H7 (cell line): ENCODE results near the gene MS4A4A. TPM values are rescaled to one million over a fixed set of nuclear protein-coding genes. Genes with fewer than 3 reads are reported as not detected.
"Not testable (repeated sequence)": the region's sequence is repeated elsewhere in the genome, so short reads cannot be mapped to it uniquely, and the experiment has no call there.

Experiments used
- DNase-seq: peaks from one replicate; pipeline ENCODE4 v3.0.0; 2012
- H3K27me3 ChIP-seq: 2 replicates; pipeline ENCODE4 v1.6.0; 2011; ENCODE audit warnings: mild to moderate bottlenecking, low read length; ENCODE audit not compliant: control insufficient read depth, insufficient read depth
- H3K36me3 ChIP-seq: replicated peaks from 2 replicates; pipeline ENCODE4 v1.5.1; 2011; ENCODE audit warnings: low read length; ENCODE audit not compliant: control insufficient read depth, insufficient read depth
- H3K4me3 ChIP-seq: 2 replicates; pipeline ENCODE4 v1.5.1; 2011; ENCODE audit warnings: low read depth, mild to moderate bottlenecking, control low read depth, low read length, moderate library complexity; ENCODE audit not compliant: insufficient read depth
- total RNA-seq: library from RNA; depleted of rRNA; stranded (reverse); fragments of >200 nt; shearing (Covaris generic); gene quantifications from 2 replicates; pipeline ENCODE4 v1.2.3, GENCODE V29; 2014

Gene MS4A4A
- total RNA-seq, 1 experiment from 2014 or later: not detected

DNA sequence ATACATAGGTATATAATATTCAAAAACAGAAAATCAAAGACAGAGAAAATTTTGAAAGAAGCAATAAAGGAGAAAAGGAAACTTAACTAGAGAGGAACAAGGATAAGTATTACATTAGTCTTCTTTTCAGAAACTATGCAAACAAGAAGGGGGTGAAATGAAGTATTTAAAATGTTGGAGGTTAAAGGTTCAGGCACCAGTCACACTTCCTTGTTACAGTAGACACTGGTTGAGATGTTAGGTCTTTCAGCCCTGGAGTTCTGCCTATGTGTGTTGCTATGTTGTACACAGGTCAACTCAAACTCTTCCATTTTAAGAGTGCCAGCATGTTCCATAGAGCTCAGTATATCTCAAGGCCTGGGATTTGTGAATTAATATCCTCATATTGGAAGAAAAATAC is 6.0 kb upstream of the MS4A4A start:
- Histone ChIP-seq H3K27me3 (no peaks in the 10 kb centered on the region), H3K4me3 (no peak overlapping the region), H3K36me3 (no peaks in the 10 kb centered on the region)
- no peak for DNase-seq

DNA sequence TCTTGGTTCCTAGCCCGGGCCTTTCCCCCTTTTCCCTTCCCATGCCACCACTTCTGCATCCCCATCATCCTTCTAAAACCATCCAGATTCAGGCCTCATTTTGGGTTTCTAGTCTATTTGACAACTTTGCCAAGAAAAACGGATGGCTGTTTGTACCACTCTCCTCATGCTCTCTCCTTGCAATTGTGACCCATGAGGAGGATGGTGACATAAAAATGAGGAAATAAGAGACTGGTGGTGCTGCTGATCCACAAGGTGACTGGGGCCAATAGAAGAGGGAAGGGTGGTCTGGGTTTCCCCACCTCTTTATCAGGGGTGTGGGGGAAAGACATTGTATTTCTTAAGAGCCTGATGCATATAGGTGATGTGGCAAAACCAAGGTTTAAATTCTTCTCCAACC is 1.0 kb downstream of the MS4A4A start:
- Histone ChIP-seq H3K4me3 (no peak overlapping the region), H3K36me3 (no peaks in the 10 kb centered on the region), H3K27me3 (no peaks in the 10 kb centered on the region)
- no peak for DNase-seq

GRCh38 chr11:60282286-60282685 is 1.8 kb downstream of the MS4A4A start:
- DNase-seq: no peak
- no peak overlapping the region for H3K4me3 ChIP-seq
- H3K27me3 ChIP-seq: no peaks in the 10 kb centered on the region
- H3K36me3 ChIP-seq: no peaks in the 10 kb centered on the region

DNA sequence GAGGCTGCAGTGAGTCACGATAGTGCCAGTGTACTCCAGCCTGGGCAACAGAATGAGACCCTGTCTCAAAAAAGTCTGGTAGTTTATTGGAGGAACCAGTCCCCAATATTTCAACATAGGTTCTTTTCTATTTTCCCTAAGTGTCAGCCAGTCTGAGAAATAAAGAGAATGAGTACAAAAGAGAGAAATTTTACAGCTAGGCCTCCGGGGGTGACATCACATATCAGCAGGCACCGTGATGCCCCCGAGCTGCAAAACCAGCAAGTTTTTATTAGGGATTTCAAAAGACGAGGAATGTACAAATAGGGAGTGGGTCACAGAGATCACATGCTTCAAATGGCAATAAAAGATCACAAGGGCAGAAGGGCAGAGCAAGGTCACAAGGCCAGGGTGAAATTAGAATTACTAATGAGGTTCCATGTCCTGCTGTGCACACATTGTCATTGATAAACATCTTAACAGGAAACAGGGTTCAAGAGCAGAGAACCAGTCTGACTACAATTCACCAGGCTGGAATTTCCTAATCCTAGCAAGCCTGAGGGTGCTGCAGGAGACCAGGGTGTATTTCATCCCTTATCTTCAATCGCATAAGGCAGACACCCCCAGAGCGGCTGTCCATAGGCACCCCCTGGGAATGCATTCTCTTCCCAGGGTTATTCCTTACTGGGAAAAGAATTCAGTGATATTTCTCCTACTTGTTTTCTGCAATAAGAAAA is 5.1 kb downstream of the MS4A4A start:
- not testable (repeated sequence) for H3K4me3 ChIP-seq, H3K36me3 ChIP-seq, H3K27me3 ChIP-seq, DNase-seq

DNA sequence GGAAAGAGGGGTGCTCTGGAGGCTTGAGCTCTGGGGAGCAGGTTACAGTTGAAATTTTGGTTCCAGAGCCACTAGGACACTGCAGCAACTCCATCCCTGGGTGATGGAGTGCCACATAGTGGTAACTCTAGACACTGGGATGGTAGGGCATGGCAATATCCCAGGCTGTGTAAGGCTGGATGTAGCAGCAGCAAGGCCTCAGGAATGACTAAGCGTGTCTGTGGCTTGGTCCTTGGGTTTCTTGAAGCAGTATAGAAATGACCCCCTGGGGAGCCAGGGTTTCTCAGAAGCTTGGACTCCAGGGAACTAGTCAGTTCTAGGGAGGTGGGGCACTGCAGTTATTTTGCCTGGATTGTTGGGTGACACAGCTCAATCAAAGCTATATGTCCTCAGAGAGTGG is 8.1 kb downstream of the MS4A4A start:
- no peaks in the 10 kb centered on the region for H3K27me3 ChIP-seq
- no peak overlapping the region for H3K4me3 ChIP-seq
- no peaks in the 10 kb centered on the region for H3K36me3 ChIP-seq
- no peak for DNase-seq

DNA sequence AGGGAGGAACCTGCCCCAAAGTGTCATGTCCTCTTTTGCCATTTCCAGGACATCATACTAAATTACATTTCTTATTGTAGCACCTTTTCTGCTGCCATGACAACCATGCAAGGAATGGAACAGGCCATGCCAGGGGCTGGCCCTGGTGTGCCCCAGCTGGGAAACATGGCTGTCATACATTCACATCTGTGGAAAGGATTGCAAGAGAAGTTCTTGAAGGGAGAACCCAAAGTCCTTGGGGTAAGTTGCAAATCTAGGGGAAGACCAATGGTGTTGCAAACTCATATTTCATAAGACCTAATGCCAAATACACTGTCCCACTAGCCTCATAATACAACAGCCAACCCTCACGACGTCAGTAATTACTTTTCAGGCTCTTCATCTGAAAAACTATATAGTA is 11.7 kb downstream of the MS4A4A start:
- DNase-seq: no peak
- Histone ChIP-seq H3K4me3 (no peak overlapping the region), H3K27me3 (no peaks in the 10 kb centered on the region), H3K36me3 (no peaks in the 10 kb centered on the region)

DNA sequence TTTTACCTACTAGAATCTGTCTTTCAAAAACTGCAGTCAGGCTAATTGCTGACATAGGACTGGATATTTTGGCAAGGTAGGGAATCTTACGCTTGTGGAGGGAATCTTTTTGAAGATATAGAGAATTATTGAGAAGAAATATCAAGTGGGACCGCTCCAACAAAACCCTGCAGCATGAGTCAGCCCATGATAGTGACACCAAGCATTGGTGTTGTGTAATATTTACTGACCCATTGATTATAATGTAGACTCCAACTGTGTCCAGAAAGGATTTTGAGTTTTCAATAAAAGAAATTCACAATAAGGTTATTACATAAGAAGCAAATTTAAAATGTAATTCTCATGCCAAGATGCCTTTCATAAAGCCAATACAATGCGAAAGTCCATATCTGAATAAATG is 20.7 kb downstream of the MS4A4A start:
- no peak for DNase-seq
- Histone ChIP-seq H3K36me3 (no peaks in the 10 kb centered on the region), H3K4me3 (no peak overlapping the region), H3K27me3 (no peaks in the 10 kb centered on the region)

GRCh38 chr11:60301884-60302283 is 21.4 kb downstream of the MS4A4A start:
- H3K4me3 ChIP-seq, H3K27me3 ChIP-seq, DNase-seq, H3K36me3 ChIP-seq: not testable (repeated sequence)

- Histone ChIP-seq H3K27me3 (no peaks in the 10 kb centered on the region), H3K36me3 (no peaks in the 10 kb centered on the region), H3K4me3 (no peak overlapping the region)
- no peak for DNase-seq
Measured at GRCh38 chr11:60303661-60304060, 23.2 kb downstream of the MS4A4A start.

DNA sequence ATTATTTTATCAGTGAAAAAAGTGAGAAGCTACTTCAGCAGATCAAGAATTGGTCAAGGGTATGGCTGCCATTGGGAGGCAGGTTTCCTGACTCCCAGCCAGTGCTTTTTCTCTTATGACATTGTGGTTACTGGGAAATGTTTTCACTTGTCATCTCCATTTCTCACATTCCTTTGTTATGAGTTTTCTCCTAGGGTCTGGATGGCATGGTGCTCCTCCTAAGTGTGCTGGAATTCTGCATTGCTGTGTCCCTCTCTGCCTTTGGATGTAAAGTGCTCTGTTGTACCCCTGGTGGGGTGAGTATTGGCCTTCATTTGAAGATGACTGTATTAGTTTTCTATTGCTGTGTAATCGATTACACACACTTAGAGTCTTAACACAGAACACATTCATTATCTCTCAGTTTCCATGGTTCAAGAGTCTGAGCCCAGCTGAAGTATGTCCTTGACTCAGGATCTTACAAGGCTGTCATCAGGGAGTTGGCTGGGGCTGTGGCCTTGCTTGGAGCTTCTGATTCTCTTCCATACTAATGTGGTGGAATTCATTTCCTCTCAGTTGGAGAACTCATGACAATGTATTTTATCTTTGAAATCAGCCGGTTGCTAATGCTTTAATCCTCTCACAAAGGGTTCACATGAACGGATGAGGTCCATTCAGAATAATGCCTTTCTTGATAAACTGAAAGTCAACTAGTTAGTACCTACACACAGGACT is 25.6 kb downstream of the MS4A4A start:
- H3K27me3 ChIP-seq: no peaks in the 10 kb centered on the region
- no peak overlapping the region for H3K4me3 ChIP-seq
- no peak for DNase-seq
- H3K36me3 ChIP-seq: no peaks in the 10 kb centered on the region

- no peaks in the 10 kb centered on the region for H3K36me3 ChIP-seq
- H3K27me3 ChIP-seq: no peaks in the 10 kb centered on the region
- DNase-seq: no peak
- H3K4me3 ChIP-seq: no peak overlapping the region
Measured at GRCh38 chr11:60307507-60308195, 27.2 kb downstream of the MS4A4A start.

- Histone ChIP-seq H3K4me3 (no peak overlapping the region), H3K27me3 (no peaks in the 10 kb centered on the region), H3K36me3 (no peaks in the 10 kb centered on the region)
- DNase-seq: no peak
Measured at GRCh38 chr11:60310407-60310998, 30.0 kb downstream of the MS4A4A start.

DNA sequence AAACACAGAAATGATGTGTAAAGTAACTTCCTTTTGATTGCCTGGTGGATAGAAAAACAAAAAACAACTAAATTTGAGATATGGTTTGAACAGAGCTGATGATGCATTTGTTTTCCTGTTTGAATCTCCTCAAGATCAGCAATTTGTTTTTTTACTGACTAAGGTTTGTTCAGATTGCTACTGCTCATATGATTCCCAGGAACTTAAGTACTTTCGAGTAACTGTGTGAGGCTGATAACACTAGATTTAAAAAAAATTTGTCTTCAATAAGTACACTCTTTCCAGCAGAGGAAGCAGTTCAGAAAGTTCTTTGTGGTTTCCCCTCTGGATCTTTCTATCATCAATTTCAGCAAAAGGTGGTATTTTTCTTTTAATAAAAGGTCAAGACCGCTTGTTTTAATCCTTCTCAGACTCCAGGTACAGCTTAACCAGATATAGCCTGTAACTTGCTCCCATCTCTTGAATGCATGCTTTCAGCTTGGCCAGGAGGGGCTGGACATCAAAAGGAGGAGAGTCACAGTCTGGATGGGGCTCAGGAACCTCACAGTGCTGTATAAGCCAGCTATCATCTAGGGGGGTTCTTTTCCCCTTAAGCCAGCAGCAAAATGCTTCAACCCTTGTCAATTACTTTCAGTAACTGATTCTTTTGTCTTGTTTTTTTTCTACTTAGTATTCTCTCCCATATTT is 34.3 kb downstream of the MS4A4A start:
- DNase-seq: peak; percentile 13
- H3K4me3 ChIP-seq: no peak overlapping the region
- no peaks in the 10 kb centered on the region for H3K27me3 ChIP-seq
- no peaks in the 10 kb centered on the region for H3K36me3 ChIP-seq

GRCh38 chr11:60315871-60316270 is 35.4 kb downstream of the MS4A4A start:
- no peak for DNase-seq
- Histone ChIP-seq H3K36me3 (no peaks in the 10 kb centered on the region), H3K4me3 (no peak overlapping the region), H3K27me3 (no peaks in the 10 kb centered on the region)
